Glutamatergic neuron (in vitro differentiated cells): Measurements from ENCODE around the gene SIX5. TPM values are rescaled to one million over a fixed set of nuclear protein-coding genes. Genes with fewer than 3 reads are reported as not detected.

Experiments used
- DNase-seq: peaks from one replicate; pipeline ENCODE4 v3.0.0; 2022
- H3K27ac Mint-ChIP-seq: one replicate; pipeline ENCODE4 v1.8.0; 2020; ENCODE audit warnings: mild to moderate bottlenecking, mixed read lengths, inconsistent platforms; ENCODE audit not compliant: unreplicated experiment
- H3K27me3 Mint-ChIP-seq: one replicate; pipeline ENCODE4 v1.8.0; 2020; ENCODE audit warnings: mild to moderate bottlenecking, moderate library complexity, mixed read lengths, inconsistent platforms; ENCODE audit not compliant: unreplicated experiment
- H3K36me3 Mint-ChIP-seq: one replicate; pipeline ENCODE4 v1.8.0; 2020; ENCODE audit warnings: mild to moderate bottlenecking, mixed read lengths, inconsistent platforms; ENCODE audit not compliant: unreplicated experiment
- H3K4me1 Mint-ChIP-seq: one replicate; pipeline ENCODE4 v1.8.0; 2020; ENCODE audit warnings: mild to moderate bottlenecking, low read depth, mixed read lengths, inconsistent platforms; ENCODE audit not compliant: unreplicated experiment
- H3K4me3 Mint-ChIP-seq: one replicate; pipeline ENCODE4 v1.8.0; 2020; ENCODE audit warnings: mild to moderate bottlenecking, mixed read lengths, inconsistent platforms; ENCODE audit not compliant: unreplicated experiment
- H3K9me3 Mint-ChIP-seq: one replicate; pipeline ENCODE4 v1.8.0; 2020; ENCODE audit warnings: mild to moderate bottlenecking, moderate library complexity, mixed read lengths, inconsistent platforms; ENCODE audit not compliant: unreplicated experiment
- CTCF ChIP-seq: fragments of 200-600 bp; sonication (generic); IDR thresholded peaks from one replicate; pipeline ENCODE4 v1.5.0; 2021; ENCODE audit not compliant: partially characterized antibody, unreplicated experiment
- total RNA-seq: library from RNA; stranded (reverse); fragmentation: NEBNext Ultra II Directional; extraction: Animal tissue kit (Norgen Biotek cat#: 25700); gene quantifications from one replicate; pipeline ENCODE4 v1.2.1, GENCODE V29; 2021; ENCODE audit not compliant: unreplicated experiment

Gene SIX5
- total RNA-seq, 1 donor from 2014 or later: 2.0 TPM

DNA sequence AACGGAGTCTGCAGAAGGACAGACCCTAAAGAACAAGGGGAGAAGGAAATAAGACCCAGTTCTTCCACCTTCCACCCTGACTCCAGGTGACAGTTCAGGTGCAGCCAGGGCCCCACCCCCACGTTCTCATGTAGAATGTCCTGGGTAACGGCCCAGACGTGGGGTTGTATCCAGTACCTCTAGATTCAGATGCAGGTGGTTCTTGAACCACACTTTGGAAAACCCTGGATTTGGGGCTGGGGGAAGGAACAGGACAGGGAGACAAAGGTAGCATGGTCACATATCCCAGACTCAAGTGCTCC is 11.0 kb upstream of the SIX5 start:
- Mint-ChIP-seq H3K4me3 (no peak overlapping the region), H3K27ac (no peak overlapping the region), H3K27me3 (peaks cover 10% of the 10 kb centered on the region), H3K4me1 (peaks cover 12% of the 10 kb centered on the region), H3K36me3 (no peaks in the 10 kb centered on the region), H3K9me3 (peaks cover 3% of the 10 kb centered on the region)
- no peak for TF ChIP-seq CTCF
- no peak for DNase-seq

DNA sequence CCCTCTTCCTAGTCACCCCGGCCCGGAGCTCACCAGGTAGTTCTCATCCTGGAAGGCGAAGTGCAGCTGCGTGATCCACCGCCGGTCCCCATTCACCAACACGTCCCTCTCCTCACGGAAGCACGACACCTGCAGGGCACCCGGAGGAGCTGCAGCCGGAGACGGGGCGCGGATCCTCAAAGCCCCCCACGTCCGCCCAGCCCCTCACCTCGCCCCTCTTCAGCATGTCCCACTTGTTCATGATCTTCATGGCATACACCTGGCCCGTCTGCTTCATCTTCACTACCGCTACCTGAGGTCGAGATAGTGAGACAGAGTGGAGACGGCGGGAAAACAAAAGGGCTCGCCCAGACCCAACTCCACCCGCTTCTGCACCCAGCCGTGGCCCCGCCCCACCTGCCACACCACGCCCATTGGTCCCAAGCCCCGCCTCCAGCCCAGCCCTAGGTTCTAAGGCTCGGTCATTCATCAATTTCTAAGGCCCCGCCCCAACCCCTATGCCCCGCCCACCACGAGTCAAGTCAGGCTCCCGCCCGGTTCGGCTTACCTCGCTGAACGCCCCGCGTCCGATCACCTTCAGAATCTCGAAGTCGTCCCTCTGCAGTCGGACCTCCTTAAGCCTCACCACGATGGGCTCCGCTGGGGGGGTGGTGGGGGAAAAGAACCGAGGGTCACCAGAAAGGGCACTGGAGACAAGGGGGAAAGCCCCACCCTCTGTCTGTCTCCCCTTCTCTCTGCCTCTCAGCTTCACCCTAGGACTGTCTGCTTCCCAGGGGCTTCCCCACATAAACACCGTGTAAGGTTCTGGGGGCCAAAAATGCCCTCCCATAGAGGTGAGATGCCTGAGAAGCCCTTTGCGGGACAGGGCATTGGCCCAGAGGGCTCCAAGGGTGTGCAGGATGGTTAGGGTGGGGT is 10.4 kb upstream of the SIX5 start:
- H3K36me3 Mint-ChIP-seq: no peaks in the 10 kb centered on the region
- H3K27ac Mint-ChIP-seq: no peak overlapping the region
- peaks cover 3% of the 10 kb centered on the region for H3K9me3 Mint-ChIP-seq
- peak; percentile 94 for DNase-seq
- peak overlapping the region; percentile 91 for H3K4me3 Mint-ChIP-seq
- peaks cover 10% of the 10 kb centered on the region for H3K27me3 Mint-ChIP-seq
- H3K4me1 Mint-ChIP-seq: peaks cover 12% of the 10 kb centered on the region
- TF ChIP-seq CTCF: peak; percentile 74

- peaks cover 7% of the 10 kb centered on the region for H3K4me1 Mint-ChIP-seq
- no peak overlapping the region for H3K27ac Mint-ChIP-seq
- no peak for DNase-seq
- peak overlapping the region; percentile 91 for H3K4me3 Mint-ChIP-seq
- peaks cover 12% of the 10 kb centered on the region for H3K27me3 Mint-ChIP-seq
- no peak for TF ChIP-seq CTCF
- no peaks in the 10 kb centered on the region for H3K36me3 Mint-ChIP-seq
- H3K9me3 Mint-ChIP-seq: peaks cover 3% of the 10 kb centered on the region
Observed at GRCh38 chr19:45778010-45778661, 9.1 kb upstream of the SIX5 start.

DNA sequence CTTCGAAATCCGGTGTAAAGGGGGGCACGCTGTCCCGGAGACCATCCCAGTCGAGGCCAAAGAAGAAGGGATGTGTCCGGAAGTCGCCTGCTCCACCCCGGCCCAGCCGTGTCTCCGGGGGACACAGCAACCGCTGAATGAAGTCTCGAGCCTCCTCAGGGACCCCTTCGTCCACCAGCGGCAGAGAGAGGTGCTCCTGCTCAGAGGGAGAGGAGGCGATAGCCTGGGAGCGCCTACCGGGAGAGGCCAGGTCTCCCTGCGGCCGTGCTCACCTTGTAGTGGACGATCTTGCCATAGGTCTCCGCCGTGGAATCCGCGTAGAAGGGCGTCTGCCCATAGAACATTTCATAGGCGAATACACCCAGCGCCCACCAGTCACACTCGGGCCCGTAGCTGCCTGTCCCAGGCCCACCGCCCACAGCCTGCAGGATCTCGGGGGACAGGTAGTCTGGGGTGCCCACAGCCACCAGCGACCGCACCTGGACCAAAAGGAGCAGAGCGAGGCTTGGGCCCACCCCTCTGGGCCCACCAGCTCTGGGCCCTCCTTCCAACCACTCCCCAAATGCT is 8.4 kb upstream of the SIX5 start:
- Mint-ChIP-seq H3K27ac (no peak overlapping the region), H3K27me3 (peaks cover 12% of the 10 kb centered on the region), H3K4me3 (no peak overlapping the region), H3K9me3 (peaks cover 5% of the 10 kb centered on the region), H3K36me3 (no peaks in the 10 kb centered on the region), H3K4me1 (peaks cover 6% of the 10 kb centered on the region)
- TF ChIP-seq CTCF: no peak
- no peak for DNase-seq

- Mint-ChIP-seq H3K4me3 (no peak overlapping the region), H3K36me3 (no peaks in the 10 kb centered on the region), H3K4me1 (peaks cover 5% of the 10 kb centered on the region), H3K9me3 (peaks cover 16% of the 10 kb centered on the region), H3K27me3 (peaks cover 19% of the 10 kb centered on the region), H3K27ac (no peak overlapping the region)
- TF ChIP-seq CTCF: no peak
- no peak for DNase-seq
Observed at GRCh38 chr19:45774765-45775164, 5.7 kb upstream of the SIX5 start.
